Activated T-cell treated with anti-CD3 and anti-CD28 coated beads for 24 hours (primary cell): ENCODE measurements around the gene ATXN10.

Source experiments
- DNase-seq: peaks from one replicate; pipeline ENCODE4 v3.0.0-alpha.2; 2020; ENCODE audit warnings: low read depth

Gene ATXN10

GRCh38 chr22:45830531-45831245 is 159.1 kb downstream of the ATXN10 start:
- no peak for DNase-seq

GRCh38 chr22:45831394-45831793 is 159.8 kb downstream of the ATXN10 start:
- DNase-seq = no peak

- no peak for DNase-seq
Measured at GRCh38 chr22:45832180-45832579, 160.5 kb downstream of the ATXN10 start.

GRCh38 chr22:45832959-45833580 is 161.4 kb downstream of the ATXN10 start:
- no peak for DNase-seq

GRCh38 chr22:45833613-45834012 is 162.0 kb downstream of the ATXN10 start:
- DNase-seq = no peak

- no peak for DNase-seq
Measured at GRCh38 chr22:45834241-45834640, 162.6 kb downstream of the ATXN10 start.

GRCh38 chr22:45834795-45835194 is 163.2 kb downstream of the ATXN10 start:
- no peak for DNase-seq

GRCh38 chr22:45836418-45837169 is 165.0 kb downstream of the ATXN10 start:
- no peak for DNase-seq

GRCh38 chr22:45837508-45837907 is 165.9 kb downstream of the ATXN10 start:
- no peak for DNase-seq

- no peak for DNase-seq
Measured at GRCh38 chr22:45838305-45838887, 166.8 kb downstream of the ATXN10 start.

GRCh38 chr22:45840483-45840882 is 168.8 kb downstream of the ATXN10 start:
- DNase-seq = no peak

- no peak for DNase-seq
Measured at GRCh38 chr22:45842291-45842991, 170.8 kb downstream of the ATXN10 start.

GRCh38 chr22:45843031-45843430 is 171.4 kb downstream of the ATXN10 start:
- DNase-seq = no peak

GRCh38 chr22:45843986-45844385 is 172.4 kb downstream of the ATXN10 start:
- DNase-seq = no peak

GRCh38 chr22:45845076-45845487 is 173.4 kb downstream of the ATXN10 start:
- no peak for DNase-seq

- DNase-seq = no peak
Measured at GRCh38 chr22:45846952-45847351, 175.3 kb downstream of the ATXN10 start.

GRCh38 chr22:45848904-45849303 is 177.3 kb downstream of the ATXN10 start:
- no peak for DNase-seq

- no peak for DNase-seq
Measured at GRCh38 chr22:45852826-45853225, 181.2 kb downstream of the ATXN10 start.

GRCh38 chr22:45855961-45856360 is 184.3 kb downstream of the ATXN10 start:
- DNase-seq = no peak

GRCh38 chr22:45857519-45857918 is 185.9 kb downstream of the ATXN10 start:
- no peak for DNase-seq

- no peak for DNase-seq
Measured at GRCh38 chr22:45859231-45860161, 187.9 kb downstream of the ATXN10 start.
